PC-9 (cell line): Measurements from ENCODE around the gene JMJD6. TPM values are rescaled to one million over a fixed set of nuclear protein-coding genes. Genes with fewer than 3 reads are reported as not detected.

Experiments
- BruUV-seq: library from RNA; stranded (reverse); fragments of 400-500 nt; replicated peaks from 2 replicates; lab custom pipeline; 2021; lab: Mats Ljungman, UMichigan
- CTCF ChIA-PET: fragments of 300-600 bp; sonication (Branson Sonifier 250); formaldehyde crosslinking; loops from one replicate; lab custom pipeline; 2022; ENCODE audit warnings: antibody characterized with exemption; lab: Charles Lee
- POLR2A ChIA-PET: fragments of 300-600 bp; sonication (Branson Sonifier 250); formaldehyde crosslinking; loops from one replicate; lab custom pipeline; 2022; ENCODE audit warnings: antibody characterized with exemption; ENCODE audit not compliant: unreplicated experiment; lab: Charles Lee
- DNase-seq, 2 experiments: peaks; one replicate each; pipeline versions ENCODE4 v3.0.0 to v3.0.0-alpha.2; 2015 to 2022; ENCODE audit warnings: mixed read lengths in 1 of 2
- H2AFZ ChIP-seq: fragments of 200-600 bp; sonication (generic); 2 replicates; pipeline ENCODE4 v1.8.1; 2017; ENCODE audit warnings: antibody characterized with exemption
- H3F3A ChIP-seq: fragments of 200-600 bp; sonication (generic); 2 replicates; pipeline ENCODE4 v1.8.1; 2017; ENCODE audit warnings: antibody characterized with exemption, mild to moderate bottlenecking, low read depth; ENCODE audit not compliant: insufficient read depth
- H3K27ac ChIP-seq: fragments of 200-600 bp; sonication (generic); 2 replicates; pipeline ENCODE4 v1.6.1; 2016; ENCODE audit warnings: mixed run types
- H3K27me3 ChIP-seq: fragments of 200-600 bp; sonication (generic); 2 replicates; pipeline ENCODE4 v1.6.1; 2016; ENCODE audit warnings: low read depth, mixed run types; ENCODE audit not compliant: insufficient read depth
- H3K36me3 ChIP-seq: fragments of 200-600 bp; sonication (generic); 2 replicates; pipeline ENCODE4 v1.6.1; 2016; ENCODE audit warnings: low read depth, mixed run types
- H3K4me1 ChIP-seq: fragments of 200-600 bp; sonication (generic); replicated peaks from 2 replicates; pipeline ENCODE4 v1.6.1; 2016; ENCODE audit warnings: mixed run types; ENCODE audit not compliant: insufficient read depth
- H3K4me2 ChIP-seq: fragments of 200-600 bp; sonication (generic); 2 replicates; pipeline ENCODE4 v1.6.1; 2017; ENCODE audit warnings: mixed run types
- H3K4me3 ChIP-seq: fragments of 200-600 bp; sonication (generic); 2 replicates; pipeline ENCODE4 v1.6.1; 2016; ENCODE audit warnings: mixed run types
- H3K79me2 ChIP-seq: fragments of 200-600 bp; sonication (generic); 2 replicates; pipeline ENCODE4 v1.6.1; 2017; ENCODE audit warnings: low read depth, mixed run types
- H3K9me2 ChIP-seq: fragments of 200-600 bp; sonication (generic); 2 replicates; pipeline ENCODE4 v1.8.1; 2017; ENCODE audit warnings: mild to moderate bottlenecking; ENCODE audit not compliant: insufficient read depth
- H3K9me3 ChIP-seq: fragments of 200-600 bp; sonication (generic); 2 replicates; pipeline ENCODE4 v1.8.1; 2016; ENCODE audit warnings: low read depth; ENCODE audit not compliant: insufficient read depth
- H4K20me1 ChIP-seq: fragments of 200-600 bp; sonication (generic); 2 replicates; pipeline ENCODE4 v1.8.1; 2017; ENCODE audit not compliant: insufficient read depth
- EZH2 ChIP-seq: fragments of 200-600 bp; sonication (generic); IDR thresholded peaks from 2 replicates; pipeline ENCODE4 v1.8.0; 2017; ENCODE audit warnings: antibody characterized with exemption, low read depth
- intact Hi-C: fragments of 100-400 bp; cut with micrococcal nuclease; formaldehyde crosslinking; loops from one replicate; pipeline ENCODE4 v1.10.0; 2022; ENCODE audit not compliant: unreplicated experiment
- total RNA-seq: library from RNA; stranded (reverse); gene quantifications from 2 replicates; pipeline ENCODE4 v1.2.3, GENCODE V29; 2021
- TF ChIP-seq, protein P1 (sequence below): fragments of 200-600 bp; sonication (generic); conservative IDR thresholded peaks from 2 replicates; pipeline ENCODE4 v1.6.1; 2017; ENCODE audit warnings: mixed run types, antibody characterized with exemption, mild to moderate bottlenecking, moderate library complexity

The JMJD6 gene
- total RNA-seq, 1 experiment from 2014 or later: 25.2 TPM

- no peaks in the 10 kb centered on the region for H3K27me3 ChIP-seq
- DNase-seq: peak in 1 of 2 experiments; percentile 70
- TF ChIP-seq EZH2: no peak
- TF ChIP-seq, protein P1, sequence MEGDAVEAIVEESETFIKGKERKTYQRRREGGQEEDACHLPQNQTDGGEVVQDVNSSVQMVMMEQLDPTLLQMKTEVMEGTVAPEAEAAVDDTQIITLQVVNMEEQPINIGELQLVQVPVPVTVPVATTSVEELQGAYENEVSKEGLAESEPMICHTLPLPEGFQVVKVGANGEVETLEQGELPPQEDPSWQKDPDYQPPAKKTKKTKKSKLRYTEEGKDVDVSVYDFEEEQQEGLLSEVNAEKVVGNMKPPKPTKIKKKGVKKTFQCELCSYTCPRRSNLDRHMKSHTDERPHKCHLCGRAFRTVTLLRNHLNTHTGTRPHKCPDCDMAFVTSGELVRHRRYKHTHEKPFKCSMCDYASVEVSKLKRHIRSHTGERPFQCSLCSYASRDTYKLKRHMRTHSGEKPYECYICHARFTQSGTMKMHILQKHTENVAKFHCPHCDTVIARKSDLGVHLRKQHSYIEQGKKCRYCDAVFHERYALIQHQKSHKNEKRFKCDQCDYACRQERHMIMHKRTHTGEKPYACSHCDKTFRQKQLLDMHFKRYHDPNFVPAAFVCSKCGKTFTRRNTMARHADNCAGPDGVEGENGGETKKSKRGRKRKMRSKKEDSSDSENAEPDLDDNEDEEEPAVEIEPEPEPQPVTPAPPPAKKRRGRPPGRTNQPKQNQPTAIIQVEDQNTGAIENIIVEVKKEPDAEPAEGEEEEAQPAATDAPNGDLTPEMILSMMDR: peak; percentile 77
- no peak overlapping the region for H2AFZ ChIP-seq
- POLR2A ChIA-PET: interaction anchor here (0.6 to 0.8 kb wide), 4 partner anchors 49 to 188 kb away, joined by 3 to 8 read pairs (median 5); no protein-coding TSS in a partner anchor
- H3K79me2 ChIP-seq: no peaks in the 10 kb centered on the region
- H4K20me1 ChIP-seq: no peaks in the 10 kb centered on the region
- H3K4me2 ChIP-seq: no peak overlapping the region
- intact Hi-C loops: loop anchor here (1.0 kb wide), 3 partner anchors 68 to 158 kb away; no protein-coding TSS in a partner anchor
- no peak overlapping the region for H3K4me3 ChIP-seq
- no peaks in the 10 kb centered on the region for H3K36me3 ChIP-seq
- BruUV-seq: no TSS peak
- H3K27ac ChIP-seq: no peak overlapping the region
- no peaks in the 10 kb centered on the region for H3K9me3 ChIP-seq
- CTCF ChIA-PET: interaction anchor here (1.0 to 2.4 kb wide), 6 partner anchors 10 to 159 kb away, joined by 5 to 11 read pairs (median 7); no protein-coding TSS in a partner anchor
- no peaks in the 10 kb centered on the region for H3K4me1 ChIP-seq
- H3K9me2 ChIP-seq: no peaks in the 10 kb centered on the region
- H3F3A ChIP-seq: no peaks in the 10 kb centered on the region
Measured at GRCh38 chr17:76681222-76682137, 44.9 kb downstream of the JMJD6 start.

DNA sequence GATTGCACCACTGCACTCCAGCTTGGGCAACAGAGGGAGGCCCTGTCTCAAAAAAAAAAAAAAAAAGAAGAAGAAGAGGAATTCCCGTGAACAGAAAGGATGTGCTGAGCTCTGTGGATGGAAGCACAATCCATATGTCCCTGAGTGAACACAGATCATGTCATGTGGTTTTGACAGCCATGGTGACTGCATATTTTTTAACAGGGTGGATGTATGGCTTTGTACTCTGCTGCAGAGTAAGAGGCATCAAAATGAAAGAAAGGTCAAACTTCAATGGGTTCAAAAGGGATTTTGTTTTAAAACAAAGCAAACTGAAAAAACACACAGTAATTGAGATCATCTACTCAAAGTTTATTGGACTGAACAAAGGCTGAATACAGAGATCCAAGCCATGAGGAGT lies 47.2 kb downstream of the JMJD6 start:
- no TSS peak for BruUV-seq
- POLR2A ChIA-PET: no interaction called here

GRCh38 chr17:76678330-76678729 lies 48.1 kb downstream of the JMJD6 start:
- ChIA-PET POLR2A (no interaction called here), CTCF (no interaction called here)
- no peak overlapping the region for H2AFZ ChIP-seq
- no peaks in the 10 kb centered on the region for H4K20me1 ChIP-seq
- TF ChIP-seq EZH2: no peak
- TF ChIP-seq, protein P1: no peak
- H3K9me3 ChIP-seq: no peaks in the 10 kb centered on the region
- intact Hi-C loops: no loop called here
- H3K9me2 ChIP-seq: no peaks in the 10 kb centered on the region
- H3K4me2 ChIP-seq: no peak overlapping the region
- no peaks in the 10 kb centered on the region for H3K4me1 ChIP-seq
- no peak for DNase-seq
- H3K27me3 ChIP-seq: no peaks in the 10 kb centered on the region
- H3K4me3 ChIP-seq: no peak overlapping the region
- H3F3A ChIP-seq: no peaks in the 10 kb centered on the region
- BruUV-seq: no TSS peak
- H3K36me3 ChIP-seq: no peaks in the 10 kb centered on the region
- H3K27ac ChIP-seq: no peak overlapping the region
- H3K79me2 ChIP-seq: no peaks in the 10 kb centered on the region

More for the DNA sequence above, 47.2 kb downstream of the JMJD6 start:
- no peaks in the 10 kb centered on the region for H3F3A ChIP-seq
- TF ChIP-seq EZH2: no peak
- TF ChIP-seq, protein P1: no peak
- H4K20me1 ChIP-seq: no peaks in the 10 kb centered on the region
- H3K4me1 ChIP-seq: no peaks in the 10 kb centered on the region
- H3K9me3 ChIP-seq: no peaks in the 10 kb centered on the region
- H3K4me3 ChIP-seq: no peak overlapping the region
- H2AFZ ChIP-seq: no peak overlapping the region
- intact Hi-C loops: no loop called here
- no peaks in the 10 kb centered on the region for H3K27me3 ChIP-seq
- H3K4me2 ChIP-seq: no peak overlapping the region
- CTCF ChIA-PET: no interaction called here
- H3K27ac ChIP-seq: no peak overlapping the region
- no peak for DNase-seq
- H3K79me2 ChIP-seq: no peaks in the 10 kb centered on the region
- no peaks in the 10 kb centered on the region for H3K9me2 ChIP-seq
- no peaks in the 10 kb centered on the region for H3K36me3 ChIP-seq
